GM23338 (cell line): Measurements from ENCODE around the gene RPN2. TPM values are rescaled to one million over a fixed set of nuclear protein-coding genes. Genes with fewer than 3 reads are reported as not detected.

Source experiments
- ATAC-seq: fragments of 200-7000 bp; cut with Tn5 transposase; 3 replicates; pipeline ENCODE4 v1.9.1; 2020
- DNase-seq: peaks from one replicate; pipeline ENCODE4 v3.0.0-alpha.2; 2015; ENCODE audit warnings: low spot score
- H2AFZ ChIP-seq: fragments of 200-600 bp; sonication (generic); 2 replicates; pipeline ENCODE4 v1.8.0; 2016; ENCODE audit warnings: antibody characterized with exemption, mild to moderate bottlenecking, moderate library complexity
- H3F3A ChIP-seq: fragments of 200-600 bp; sonication (generic); replicated peaks from 2 replicates; pipeline ENCODE4 v1.8.0; 2017; ENCODE audit warnings: antibody characterized with exemption, mixed run types, low read depth
- H3K27ac ChIP-seq: fragments of 200-600 bp; sonication (generic); 2 replicates; pipeline ENCODE4 v1.6.1; 2016; ENCODE audit warnings: low read depth
- H3K27me3 ChIP-seq: fragments of 200-600 bp; sonication (generic); 2 replicates; pipeline ENCODE4 v1.8.0; 2016; ENCODE audit warnings: mild to moderate bottlenecking, mixed run types, moderate library complexity; ENCODE audit not compliant: insufficient read depth
- H3K36me3 ChIP-seq: fragments of 200-600 bp; sonication (generic); 2 replicates; pipeline ENCODE4 v1.8.0; 2016; ENCODE audit warnings: mild to moderate bottlenecking; ENCODE audit not compliant: insufficient read depth
- H3K4me1 ChIP-seq: fragments of 200-600 bp; sonication (generic); 2 replicates; pipeline ENCODE4 v1.8.0; 2016; ENCODE audit warnings: mild to moderate bottlenecking, moderate library complexity; ENCODE audit not compliant: insufficient read depth
- H3K4me2 ChIP-seq: fragments of 200-600 bp; sonication (generic); 2 replicates; pipeline ENCODE4 v1.7.1; 2017; ENCODE audit warnings: mixed run types
- H3K4me3 ChIP-seq: fragments of 200-600 bp; sonication (generic); 2 replicates; pipeline ENCODE4 v1.6.1; 2016; ENCODE audit warnings: mixed run types
- H3K79me2 ChIP-seq: fragments of 200-600 bp; sonication (generic); replicated peaks from 2 replicates; pipeline ENCODE4 v1.8.0; 2017; ENCODE audit warnings: mild to moderate bottlenecking; ENCODE audit not compliant: insufficient read depth
- H3K9me2 ChIP-seq: fragments of 200-600 bp; sonication (generic); 2 replicates; pipeline ENCODE4 v1.8.0; 2017; ENCODE audit not compliant: insufficient read depth
- H4K20me1 ChIP-seq: fragments of 200-600 bp; sonication (generic); replicated peaks from 2 replicates; pipeline ENCODE4 v1.8.0; 2017; ENCODE audit warnings: mild to moderate bottlenecking; ENCODE audit not compliant: insufficient read depth
- H3K27ac Mint-ChIP-seq: 2 replicates; pipeline ENCODE4 v1.8.0; 2020; ENCODE audit warnings: inconsistent platforms, mild to moderate bottlenecking, moderate library complexity, mixed read lengths
- H3K27me3 Mint-ChIP-seq: 3 replicates; pipeline ENCODE4 v1.8.0; 2022; ENCODE audit warnings: low read depth, mild to moderate bottlenecking, moderate library complexity, mixed read lengths, inconsistent platforms; ENCODE audit not compliant: insufficient read depth, poor library complexity
- H3K36me3 Mint-ChIP-seq: 3 replicates; pipeline ENCODE4 v1.8.0; 2021; ENCODE audit warnings: low read depth, mild to moderate bottlenecking, inconsistent platforms, moderate library complexity, mixed read lengths
- H3K4me1 Mint-ChIP-seq: 3 replicates; pipeline ENCODE4 v1.8.0; 2020; ENCODE audit warnings: mild to moderate bottlenecking, inconsistent platforms, mixed read lengths
- H3K4me3 Mint-ChIP-seq: 3 replicates; pipeline ENCODE4 v1.8.0; 2021; ENCODE audit warnings: moderate library complexity, mild to moderate bottlenecking, inconsistent platforms, mixed read lengths
- H3K9me3 Mint-ChIP-seq: 3 replicates; pipeline ENCODE4 v1.8.0; 2020; ENCODE audit warnings: moderate library complexity, mild to moderate bottlenecking, inconsistent platforms, mixed read lengths
- CREB1 ChIP-seq: fragments of 250-450 bp; sonication (Bioruptor Pico); IDR thresholded peaks from 2 replicates; pipeline ENCODE4 v1.5.0; 2020; ENCODE audit warnings: low read depth, mild to moderate bottlenecking, moderate library complexity
- EZH2 ChIP-seq: fragments of 200-600 bp; sonication (generic); IDR thresholded peaks from one replicate; pipeline ENCODE4 v1.8.0; 2017; ENCODE audit warnings: antibody characterized with exemption, mild to moderate bottlenecking, low read depth; ENCODE audit not compliant: unreplicated experiment
- JUNB ChIP-seq: IDR thresholded peaks from one replicate; pipeline ENCODE4 v1.6.1; 2016; ENCODE audit warnings: antibody characterized with exemption; ENCODE audit not compliant: unreplicated experiment
- POLR2AphosphoS5 ChIP-seq: IDR thresholded peaks from 2 replicates; pipeline ENCODE4 v1.6.1; 2016; ENCODE audit warnings: antibody characterized with exemption, low read depth
- STAT1 ChIP-seq: IDR thresholded peaks from one replicate; pipeline ENCODE4 v1.6.1; 2016; ENCODE audit warnings: antibody characterized with exemption; ENCODE audit not compliant: unreplicated experiment
- ZNF331 ChIP-seq: fragments of 250-450 bp; sonication (Bioruptor Pico); IDR thresholded peaks from 2 replicates; pipeline ENCODE4 v1.5.0; 2020; ENCODE audit warnings: low read depth, mild to moderate bottlenecking, moderate library complexity
- polyA plus RNA-seq: library from polyadenylated mRNA; unstranded; fragments of >200 nt; fragmentation: Nextera tagmentation; extraction: Ambion mirVana; gene quantifications from 2 replicates; pipeline ENCODE4 v1.2.1, GENCODE V29; 2016
- total RNA-seq: library from RNA; depleted of rRNA; stranded (reverse); fragments of >200 nt; shearing (Covaris generic); gene quantifications from 2 replicates; pipeline ENCODE4 v1.2.3, GENCODE V29; 2014
- TF ChIP-seq, protein P1 (sequence below): IDR thresholded peaks from one replicate; pipeline ENCODE4 v1.6.1; 2018; ENCODE audit warnings: antibody characterized with exemption; ENCODE audit not compliant: unreplicated experiment
- TF ChIP-seq, protein P2 (sequence below): fragments of 250-450 bp; sonication (Bioruptor Pico); IDR thresholded peaks from 2 replicates; pipeline ENCODE4 v1.5.0; 2020; ENCODE audit warnings: mild to moderate bottlenecking, moderate library complexity

The RPN2 gene
- total and polyA plus RNA-seq, 2 experiments from 2014 or later = 244 to 302 TPM

DNA sequence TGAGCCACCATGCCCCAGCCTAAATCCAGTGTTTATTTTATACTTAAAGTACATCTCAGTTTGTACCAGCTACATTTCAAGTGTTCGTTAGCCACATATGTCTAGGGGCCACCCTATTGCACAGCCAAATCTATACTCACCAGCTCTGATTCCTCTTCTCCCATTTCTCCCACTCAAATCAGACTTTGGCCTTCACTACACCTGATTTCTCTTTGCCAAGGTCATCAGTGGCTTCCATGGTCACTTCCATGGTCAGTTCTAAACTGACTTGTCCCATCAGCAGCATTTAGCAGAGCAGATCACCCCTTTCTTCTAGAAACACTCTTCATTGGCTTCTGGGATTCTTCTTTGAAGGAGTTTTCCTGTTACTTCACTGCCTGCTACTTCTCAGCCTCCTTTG, 68.4 kb downstream of the RPN2 start:
- no peak for ATAC-seq
- no peak for DNase-seq
- Histone ChIP-seq H3K4me1 (peaks cover 22% of the 10 kb centered on the region), H3F3A (peaks cover 18% of the 10 kb centered on the region), H3K27me3 (no peaks in the 10 kb centered on the region), H3K36me3 (peaks cover 3% of the 10 kb centered on the region), H3K79me2 (no peaks in the 10 kb centered on the region), H2AFZ (no peak overlapping the region), H4K20me1 (no peaks in the 10 kb centered on the region), H3K9me2 (no peaks in the 10 kb centered on the region), H3K4me3 (no peak overlapping the region), H3K4me2 (no peak overlapping the region), H3K27ac (no peak overlapping the region)
- H3K4me1 Mint-ChIP-seq = peaks cover 38% of the 10 kb centered on the region
- no peak for TF ChIP-seq JUNB
- no peak for TF ChIP-seq EZH2
- TF ChIP-seq CREB1 (CRISPR knock-in tag) = no peak
- TF ChIP-seq, protein P1, sequence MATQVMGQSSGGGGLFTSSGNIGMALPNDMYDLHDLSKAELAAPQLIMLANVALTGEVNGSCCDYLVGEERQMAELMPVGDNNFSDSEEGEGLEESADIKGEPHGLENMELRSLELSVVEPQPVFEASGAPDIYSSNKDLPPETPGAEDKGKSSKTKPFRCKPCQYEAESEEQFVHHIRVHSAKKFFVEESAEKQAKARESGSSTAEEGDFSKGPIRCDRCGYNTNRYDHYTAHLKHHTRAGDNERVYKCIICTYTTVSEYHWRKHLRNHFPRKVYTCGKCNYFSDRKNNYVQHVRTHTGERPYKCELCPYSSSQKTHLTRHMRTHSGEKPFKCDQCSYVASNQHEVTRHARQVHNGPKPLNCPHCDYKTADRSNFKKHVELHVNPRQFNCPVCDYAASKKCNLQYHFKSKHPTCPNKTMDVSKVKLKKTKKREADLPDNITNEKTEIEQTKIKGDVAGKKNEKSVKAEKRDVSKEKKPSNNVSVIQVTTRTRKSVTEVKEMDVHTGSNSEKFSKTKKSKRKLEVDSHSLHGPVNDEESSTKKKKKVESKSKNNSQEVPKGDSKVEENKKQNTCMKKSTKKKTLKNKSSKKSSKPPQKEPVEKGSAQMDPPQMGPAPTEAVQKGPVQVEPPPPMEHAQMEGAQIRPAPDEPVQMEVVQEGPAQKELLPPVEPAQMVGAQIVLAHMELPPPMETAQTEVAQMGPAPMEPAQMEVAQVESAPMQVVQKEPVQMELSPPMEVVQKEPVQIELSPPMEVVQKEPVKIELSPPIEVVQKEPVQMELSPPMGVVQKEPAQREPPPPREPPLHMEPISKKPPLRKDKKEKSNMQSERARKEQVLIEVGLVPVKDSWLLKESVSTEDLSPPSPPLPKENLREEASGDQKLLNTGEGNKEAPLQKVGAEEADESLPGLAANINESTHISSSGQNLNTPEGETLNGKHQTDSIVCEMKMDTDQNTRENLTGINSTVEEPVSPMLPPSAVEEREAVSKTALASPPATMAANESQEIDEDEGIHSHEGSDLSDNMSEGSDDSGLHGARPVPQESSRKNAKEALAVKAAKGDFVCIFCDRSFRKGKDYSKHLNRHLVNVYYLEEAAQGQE = no peak
- TF ChIP-seq POLR2AphosphoS5 = no peak
- TF ChIP-seq, protein P2, sequence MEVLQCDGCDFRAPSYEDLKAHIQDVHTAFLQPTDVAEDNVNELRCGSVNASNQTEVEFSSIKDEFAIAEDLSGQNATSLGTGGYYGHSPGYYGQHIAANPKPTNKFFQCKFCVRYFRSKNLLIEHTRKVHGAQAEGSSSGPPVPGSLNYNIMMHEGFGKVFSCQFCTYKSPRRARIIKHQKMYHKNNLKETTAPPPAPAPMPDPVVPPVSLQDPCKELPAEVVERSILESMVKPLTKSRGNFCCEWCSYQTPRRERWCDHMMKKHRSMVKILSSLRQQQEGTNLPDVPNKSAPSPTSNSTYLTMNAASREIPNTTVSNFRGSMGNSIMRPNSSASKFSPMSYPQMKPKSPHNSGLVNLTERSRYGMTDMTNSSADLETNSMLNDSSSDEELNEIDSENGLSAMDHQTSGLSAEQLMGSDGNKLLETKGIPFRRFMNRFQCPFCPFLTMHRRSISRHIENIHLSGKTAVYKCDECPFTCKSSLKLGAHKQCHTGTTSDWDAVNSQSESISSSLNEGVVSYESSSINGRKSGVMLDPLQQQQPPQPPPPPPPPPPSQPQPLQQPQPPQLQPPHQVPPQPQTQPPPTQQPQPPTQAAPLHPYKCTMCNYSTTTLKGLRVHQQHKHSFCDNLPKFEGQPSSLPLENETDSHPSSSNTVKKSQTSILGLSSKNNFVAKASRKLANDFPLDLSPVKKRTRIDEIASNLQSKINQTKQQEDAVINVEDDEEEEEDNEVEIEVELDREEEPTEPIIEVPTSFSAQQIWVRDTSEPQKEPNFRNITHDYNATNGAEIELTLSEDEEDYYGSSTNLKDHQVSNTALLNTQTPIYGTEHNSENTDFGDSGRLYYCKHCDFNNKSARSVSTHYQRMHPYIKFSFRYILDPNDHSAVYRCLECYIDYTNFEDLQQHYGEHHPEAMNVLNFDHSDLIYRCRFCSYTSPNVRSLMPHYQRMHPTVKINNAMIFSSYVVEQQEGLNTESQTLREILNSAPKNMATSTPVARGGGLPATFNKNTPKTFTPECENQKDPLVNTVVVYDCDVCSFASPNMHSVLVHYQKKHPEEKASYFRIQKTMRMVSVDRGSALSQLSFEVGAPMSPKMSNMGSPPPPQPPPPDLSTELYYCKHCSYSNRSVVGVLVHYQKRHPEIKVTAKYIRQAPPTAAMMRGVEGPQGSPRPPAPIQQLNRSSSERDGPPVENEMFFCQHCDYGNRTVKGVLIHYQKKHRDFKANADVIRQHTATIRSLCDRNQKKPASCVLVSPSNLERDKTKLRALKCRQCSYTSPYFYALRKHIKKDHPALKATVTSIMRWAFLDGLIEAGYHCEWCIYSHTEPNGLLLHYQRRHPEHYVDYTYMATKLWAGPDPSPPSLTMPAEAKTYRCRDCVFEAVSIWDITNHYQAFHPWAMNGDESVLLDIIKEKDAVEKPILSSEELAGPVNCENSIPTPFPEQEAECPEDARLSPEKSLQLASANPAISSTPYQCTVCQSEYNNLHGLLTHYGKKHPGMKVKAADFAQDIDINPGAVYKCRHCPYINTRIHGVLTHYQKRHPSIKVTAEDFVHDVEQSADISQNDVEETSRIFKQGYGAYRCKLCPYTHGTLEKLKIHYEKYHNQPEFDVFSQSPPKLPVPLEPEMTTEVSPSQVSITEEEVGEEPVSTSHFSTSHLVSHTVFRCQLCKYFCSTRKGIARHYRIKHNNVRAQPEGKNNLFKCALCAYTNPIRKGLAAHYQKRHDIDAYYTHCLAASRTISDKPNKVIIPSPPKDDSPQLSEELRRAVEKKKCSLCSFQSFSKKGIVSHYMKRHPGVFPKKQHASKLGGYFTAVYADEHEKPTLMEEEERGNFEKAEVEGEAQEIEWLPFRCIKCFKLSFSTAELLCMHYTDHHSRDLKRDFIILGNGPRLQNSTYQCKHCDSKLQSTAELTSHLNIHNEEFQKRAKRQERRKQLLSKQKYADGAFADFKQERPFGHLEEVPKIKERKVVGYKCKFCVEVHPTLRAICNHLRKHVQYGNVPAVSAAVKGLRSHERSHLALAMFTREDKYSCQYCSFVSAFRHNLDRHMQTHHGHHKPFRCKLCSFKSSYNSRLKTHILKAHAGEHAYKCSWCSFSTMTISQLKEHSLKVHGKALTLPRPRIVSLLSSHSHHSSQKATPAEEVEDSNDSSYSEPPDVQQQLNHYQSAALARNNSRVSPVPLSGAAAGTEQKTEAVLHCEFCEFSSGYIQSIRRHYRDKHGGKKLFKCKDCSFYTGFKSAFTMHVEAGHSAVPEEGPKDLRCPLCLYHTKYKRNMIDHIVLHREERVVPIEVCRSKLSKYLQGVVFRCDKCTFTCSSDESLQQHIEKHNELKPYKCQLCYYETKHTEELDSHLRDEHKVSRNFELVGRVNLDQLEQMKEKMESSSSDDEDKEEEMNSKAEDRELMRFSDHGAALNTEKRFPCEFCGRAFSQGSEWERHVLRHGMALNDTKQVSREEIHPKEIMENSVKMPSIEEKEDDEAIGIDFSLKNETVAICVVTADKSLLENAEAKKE = no peak
- no peak for TF ChIP-seq ZNF331 (CRISPR knock-in tag)
- no peak for TF ChIP-seq STAT1
- H3K36me3 Mint-ChIP-seq = peaks cover 20% of the 10 kb centered on the region
- peaks cover 6% of the 10 kb centered on the region for H3K27me3 Mint-ChIP-seq
- no peaks in the 10 kb centered on the region for H3K9me3 Mint-ChIP-seq
- H3K4me3 Mint-ChIP-seq = no peak overlapping the region
- no peak overlapping the region for H3K27ac Mint-ChIP-seq
